NCI-H2107 treated with DMSO at 0.1 percent for 48 hours (cell line): Measurements from ENCODE around the gene EPC1.
"Not testable (repeated sequence)": the region's sequence is repeated elsewhere in the genome, so short reads cannot be mapped to it uniquely, and the experiment has no call there.

ENCODE experiments used
- DNase-seq: peaks from one replicate; lab custom pipeline; 2025; ENCODE audit not compliant: unreplicated experiment; lab: John Stamatoyannopoulos, UW

The EPC1 gene

DNA sequence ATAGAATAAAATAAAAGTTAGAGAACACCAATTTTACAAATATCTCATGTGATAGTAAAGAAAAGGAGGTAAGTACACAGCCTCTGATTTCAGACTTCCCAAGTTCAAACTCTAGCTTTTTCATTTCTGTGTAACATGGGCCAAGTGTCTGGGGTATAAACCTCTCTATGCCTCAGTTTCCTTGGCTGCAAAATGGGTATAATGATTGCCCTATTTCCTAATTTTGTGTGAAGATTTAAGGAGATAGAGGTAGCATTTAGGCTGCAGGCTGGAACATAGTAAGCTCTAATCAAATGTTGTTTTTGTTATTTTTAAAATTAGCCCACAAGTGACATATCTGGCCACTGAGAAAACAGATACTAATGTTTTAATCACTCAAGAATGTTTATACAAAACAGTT lies 26.1 kb upstream of the EPC1 start:
- no peak for DNase-seq

DNA sequence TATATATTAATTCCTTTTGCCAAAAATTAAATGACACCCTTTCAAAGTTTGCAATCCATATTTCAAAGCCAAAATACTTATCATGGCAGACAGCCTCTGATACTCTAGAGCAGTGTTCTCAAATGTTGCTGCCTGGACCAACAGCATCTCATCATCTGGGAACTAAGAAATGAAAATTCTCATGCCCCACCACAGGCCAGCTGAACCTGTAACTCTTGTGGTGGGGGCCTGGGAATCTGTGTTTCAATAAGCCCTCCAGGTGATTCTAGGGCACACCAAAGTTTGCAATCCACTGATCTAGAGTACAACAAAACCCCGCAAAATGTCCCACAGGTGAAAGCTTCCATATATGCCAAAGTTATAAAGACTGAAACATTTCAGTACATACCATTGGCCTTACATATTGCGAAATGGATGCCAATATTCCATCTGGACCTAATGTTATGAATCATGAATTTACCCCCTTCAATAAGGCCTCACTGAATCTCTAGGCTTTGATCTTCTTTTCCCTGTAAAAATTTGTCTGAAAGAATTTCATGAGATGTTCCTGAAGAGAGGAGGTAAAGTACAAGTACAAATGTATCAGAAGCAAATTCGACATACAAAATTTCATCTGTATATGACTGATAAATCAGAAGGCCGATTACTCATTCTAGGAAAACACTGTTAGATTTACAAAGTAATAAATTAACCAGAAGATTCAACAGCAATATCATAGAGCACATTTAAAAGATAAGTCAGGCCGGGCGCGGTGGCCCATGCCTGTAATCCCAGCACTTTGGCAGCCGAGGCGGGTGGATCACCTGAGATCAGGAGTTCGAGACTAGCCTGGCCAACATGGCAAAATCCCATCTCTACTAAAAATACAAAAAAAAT lies 25.3 kb upstream of the EPC1 start:
- no peak for DNase-seq

DNA sequence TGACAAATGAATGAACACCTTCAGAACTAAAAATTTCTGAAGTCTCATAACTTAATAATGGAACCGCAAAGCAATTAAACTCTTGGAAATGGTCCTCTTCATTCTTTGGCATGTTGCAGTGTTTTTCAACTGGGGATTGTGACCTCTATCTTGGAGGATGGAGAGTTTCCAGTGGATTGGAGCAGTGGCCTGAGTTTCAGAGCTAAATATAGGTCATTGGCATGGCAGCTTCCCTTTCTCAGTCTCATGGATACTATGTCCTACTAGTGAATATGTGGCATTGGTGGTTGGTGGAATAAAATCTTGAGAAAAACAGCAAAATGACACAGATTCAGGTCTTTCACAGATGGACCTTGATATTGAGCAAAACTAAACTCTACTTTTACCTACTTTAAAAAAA lies 24.1 kb upstream of the EPC1 start:
- DNase-seq = no peak

DNA sequence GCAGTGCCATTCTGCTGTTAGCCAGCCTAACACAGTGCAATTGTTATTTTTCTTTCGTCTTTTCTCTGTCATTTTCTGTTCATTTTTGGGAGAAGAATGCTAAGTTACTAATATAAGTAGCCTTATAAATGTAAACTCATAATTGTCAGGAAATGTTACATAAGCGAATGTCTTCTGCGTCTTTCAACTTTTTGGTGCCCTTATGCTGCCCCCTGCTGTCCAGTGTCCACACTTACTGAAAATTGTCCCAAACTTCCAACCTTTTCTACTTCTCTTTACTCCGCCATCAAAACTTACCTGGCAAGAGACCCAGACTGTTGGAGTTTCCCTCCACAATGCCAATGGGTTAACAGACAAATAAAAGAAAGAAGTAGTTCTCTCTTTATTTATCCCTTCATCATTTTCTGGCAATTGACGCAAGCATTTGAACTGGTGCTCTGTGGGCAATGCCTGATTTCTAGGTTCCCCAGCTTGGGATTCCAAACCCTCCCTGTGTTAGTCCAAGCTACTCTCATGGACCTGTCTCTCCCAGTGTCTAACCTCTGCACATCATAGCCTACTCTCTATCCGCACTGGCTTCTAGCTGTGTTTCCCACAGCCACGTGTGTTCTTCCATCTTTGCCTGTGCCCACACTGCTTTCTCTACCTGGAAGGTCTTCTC lies 21.0 kb upstream of the EPC1 start:
- no peak for DNase-seq

DNA sequence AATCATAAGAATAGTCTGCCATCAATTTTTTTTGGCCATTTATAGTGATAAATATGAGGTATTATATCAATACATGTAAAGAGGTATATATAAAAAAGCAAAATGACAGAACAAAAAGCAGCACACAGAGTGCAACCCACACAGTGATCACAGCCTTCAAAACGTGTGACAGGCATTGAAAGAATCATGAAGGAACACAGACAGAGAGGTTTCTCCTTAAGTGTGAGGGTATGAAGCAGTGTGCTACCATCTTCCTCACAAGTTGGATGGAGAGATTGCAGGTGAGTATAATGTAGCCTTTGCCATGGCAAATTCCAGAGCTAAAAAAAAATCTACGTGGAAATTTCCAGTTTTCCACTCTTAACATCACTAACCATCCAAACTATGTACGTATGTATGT lies 19.6 kb upstream of the EPC1 start:
- DNase-seq = no peak

DNA sequence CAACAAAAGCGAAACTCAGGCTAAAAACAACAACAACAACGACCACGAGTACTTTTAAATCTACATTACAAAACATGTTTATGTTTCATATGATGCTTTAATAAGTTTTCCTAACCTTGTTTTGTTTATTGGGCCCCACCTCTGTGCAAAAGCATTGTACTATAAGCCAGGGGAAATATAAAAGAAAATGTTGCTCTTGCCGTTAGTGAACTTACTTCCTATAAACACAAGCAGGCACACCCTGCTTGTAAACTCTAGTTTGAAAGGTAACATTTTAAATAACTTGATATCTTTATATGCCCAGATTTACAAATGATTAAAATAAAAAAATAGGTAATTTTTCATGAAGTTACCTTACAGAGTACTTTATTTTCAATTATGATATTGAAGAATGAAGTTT lies 19.2 kb upstream of the EPC1 start:
- DNase-seq = no peak

DNA sequence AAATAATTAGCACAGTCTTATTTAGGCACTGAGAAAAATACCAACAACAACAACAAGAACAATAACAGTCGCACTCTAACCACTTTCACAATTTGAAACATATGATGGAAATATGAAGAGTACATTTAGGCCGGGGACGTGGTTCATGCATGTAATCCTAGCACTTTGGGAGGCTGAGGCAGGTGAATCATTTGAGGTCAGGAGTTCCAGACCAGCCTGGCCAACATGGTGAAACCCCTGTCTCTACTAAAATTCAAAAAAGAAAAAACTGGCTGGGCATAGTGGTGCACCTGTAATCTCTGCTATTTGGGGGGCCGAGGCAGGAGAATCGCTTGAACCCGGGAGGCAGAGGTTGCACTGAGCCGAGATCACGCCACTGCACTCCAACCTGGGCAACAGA lies 18.4 kb upstream of the EPC1 start:
- DNase-seq = not testable (repeated sequence)

DNA sequence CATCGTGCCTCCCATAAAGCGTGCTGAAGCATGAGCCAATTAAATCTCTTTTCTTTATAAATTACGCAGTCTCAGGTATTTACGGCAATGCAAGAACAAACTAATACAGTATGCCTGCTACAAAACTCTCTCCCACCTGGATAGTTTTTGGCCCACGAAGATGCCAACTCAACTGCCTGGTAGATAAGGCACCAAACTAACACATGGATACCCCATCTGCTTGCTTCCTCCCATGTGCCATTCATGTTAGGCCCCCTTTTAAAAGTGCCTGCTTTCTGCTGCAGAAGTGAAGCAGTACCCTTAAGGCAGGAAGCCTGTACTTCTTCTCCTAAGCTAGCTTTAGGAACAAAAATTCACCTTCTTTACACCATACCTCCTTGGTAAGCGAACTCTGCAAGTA lies 15.6 kb upstream of the EPC1 start:
- DNase-seq = no peak

DNA sequence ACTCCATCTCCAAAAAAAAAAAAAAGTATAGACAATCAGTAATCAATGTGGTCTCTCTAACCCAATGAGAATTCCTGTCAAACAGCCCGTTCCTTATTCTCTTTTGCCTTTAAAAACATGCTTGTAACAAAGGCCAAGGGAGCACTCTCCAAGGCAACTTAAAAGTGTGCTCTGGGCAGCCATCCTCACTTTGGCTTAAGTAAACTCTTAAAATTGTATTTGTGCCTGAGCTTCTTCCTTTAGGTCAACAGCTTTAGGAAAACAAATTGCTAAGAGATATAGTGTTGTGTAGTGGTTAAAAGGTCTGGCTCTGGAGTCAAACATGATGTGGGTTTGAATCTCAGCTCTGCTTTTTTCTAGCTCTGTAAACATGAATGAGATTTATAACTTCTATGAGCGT lies 13.9 kb upstream of the EPC1 start:
- DNase-seq = no peak

DNA sequence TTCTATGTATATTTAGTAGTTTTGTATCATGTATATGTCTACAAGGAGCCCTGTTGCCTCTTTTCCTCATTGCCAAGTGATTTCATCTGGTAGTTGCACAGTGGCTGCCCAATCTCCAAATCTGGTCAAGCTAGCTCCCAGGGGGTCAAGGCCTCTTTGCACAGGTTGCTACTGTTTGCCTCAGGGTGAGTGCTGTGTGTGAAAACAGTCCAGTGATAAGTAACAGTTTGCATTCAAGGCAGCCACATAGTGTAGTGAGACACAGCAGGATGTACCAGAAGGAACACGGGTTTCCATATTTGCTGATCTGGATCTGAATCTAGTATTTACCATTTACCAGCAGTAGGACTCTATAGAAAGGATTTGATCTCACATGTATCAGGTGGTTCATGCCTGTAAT lies 13.3 kb upstream of the EPC1 start:
- DNase-seq = no peak

DNA sequence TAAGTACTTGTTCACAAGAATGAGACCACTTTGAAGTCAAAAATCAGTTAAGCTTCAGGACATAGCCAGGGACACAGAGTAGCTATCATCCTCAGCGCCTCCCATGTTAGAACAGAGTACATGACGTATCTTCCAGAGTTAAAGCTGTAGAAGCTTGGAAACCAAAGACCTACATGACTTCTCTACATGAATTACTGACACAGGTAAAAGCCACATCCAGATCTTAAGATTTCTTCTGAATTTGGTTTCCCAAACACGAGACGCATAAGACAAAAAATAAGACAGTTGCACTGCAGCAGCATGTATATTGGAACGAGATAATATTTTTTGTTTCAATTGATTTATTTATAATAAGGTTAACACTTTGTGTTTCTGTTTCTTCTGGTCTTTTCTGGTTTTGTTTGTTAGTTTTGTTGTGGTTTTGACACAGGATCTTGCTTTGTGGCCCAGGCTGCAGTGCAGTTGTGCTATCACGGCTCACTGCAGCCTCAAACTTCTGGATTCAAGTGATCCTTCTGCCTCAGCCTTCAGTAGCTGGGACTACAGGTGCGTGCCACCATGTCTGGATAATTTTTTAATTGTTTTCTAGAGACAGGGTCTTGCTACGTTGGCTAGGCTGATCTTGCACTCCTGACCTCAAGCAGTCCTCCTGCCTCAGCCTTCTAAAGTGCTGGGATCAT lies 10.2 kb upstream of the EPC1 start:
- no peak for DNase-seq

DNA sequence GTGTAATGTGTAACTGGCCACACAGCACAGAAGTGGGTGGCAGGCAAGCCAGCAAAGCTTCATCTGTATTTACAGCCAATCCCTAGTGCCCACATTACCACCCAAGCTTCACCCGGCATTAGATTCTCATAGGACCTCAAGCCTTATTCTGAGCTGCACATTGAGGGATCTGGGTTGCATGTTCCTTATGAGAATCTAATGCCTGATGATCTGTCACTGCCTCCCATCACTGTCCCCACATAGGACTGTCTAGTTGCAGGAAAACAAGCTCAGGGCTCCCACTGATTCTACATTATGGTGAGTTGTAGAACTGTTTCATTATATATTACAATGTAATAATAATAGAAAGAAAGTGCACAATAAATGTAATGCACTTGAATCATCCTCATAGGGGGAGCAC lies 7.7 kb upstream of the EPC1 start:
- not testable (repeated sequence) for DNase-seq

DNA sequence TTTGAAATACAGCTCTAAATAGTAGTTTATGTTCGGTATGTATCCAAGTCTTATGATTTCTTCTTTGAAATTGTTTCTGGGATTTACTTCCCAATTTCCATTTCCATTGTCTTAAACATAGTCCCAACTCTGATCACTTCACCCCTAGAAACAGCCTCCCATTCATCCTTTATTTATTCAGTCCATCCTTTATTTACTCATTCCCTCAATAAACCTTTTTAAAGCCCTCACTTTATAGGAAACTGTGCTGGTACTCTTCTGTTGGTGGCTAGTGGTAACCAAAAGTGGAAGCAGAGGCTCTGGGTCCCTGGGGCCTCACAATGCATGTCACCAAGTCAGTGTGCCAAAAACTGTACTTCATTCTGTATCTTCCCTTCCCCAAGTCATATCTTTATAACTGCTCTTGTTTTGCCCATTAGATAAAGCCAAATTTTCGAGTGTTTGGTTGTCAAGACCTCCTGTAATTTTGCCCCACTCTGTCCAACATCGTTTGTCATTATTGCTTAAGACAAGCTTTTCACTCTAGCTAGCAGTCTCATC lies 3.9 kb upstream of the EPC1 start:
- DNase-seq = no peak

DNA sequence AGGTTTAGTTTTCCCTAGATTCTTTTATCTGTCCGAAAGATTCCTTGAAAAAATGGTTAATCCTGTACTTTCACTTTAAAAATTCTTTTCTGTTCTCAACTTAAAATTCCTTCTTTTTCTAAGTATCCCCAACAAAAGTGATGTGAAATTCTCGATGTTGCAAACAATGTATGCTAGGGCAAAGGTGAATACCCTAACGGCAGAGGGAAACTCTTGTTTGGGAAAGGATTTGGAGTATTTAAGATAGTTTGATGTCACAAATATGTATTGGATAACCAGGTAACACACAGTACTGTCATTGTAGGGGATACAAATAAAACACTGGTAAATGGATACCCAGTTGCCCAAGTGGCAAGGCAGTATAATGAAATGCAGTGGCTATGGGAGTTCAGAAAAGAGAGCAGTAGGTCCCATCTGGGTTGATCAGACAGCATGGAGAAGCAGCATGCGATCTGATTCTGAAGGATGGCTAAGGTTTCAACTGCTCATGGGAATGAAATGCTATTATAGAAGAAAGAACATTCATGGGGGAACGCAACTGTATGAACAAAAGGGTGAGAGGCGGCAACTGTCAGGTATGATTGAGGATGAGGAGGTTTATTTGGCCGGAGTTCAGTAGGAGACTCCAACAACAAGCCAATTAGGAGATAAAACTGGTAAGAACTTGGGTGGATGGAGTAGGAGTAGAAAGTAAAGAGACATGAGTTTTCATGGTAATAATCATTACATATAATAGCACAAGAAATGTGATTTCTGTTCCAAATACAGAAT lies 3.2 kb upstream of the EPC1 start:
- no peak for DNase-seq

DNA sequence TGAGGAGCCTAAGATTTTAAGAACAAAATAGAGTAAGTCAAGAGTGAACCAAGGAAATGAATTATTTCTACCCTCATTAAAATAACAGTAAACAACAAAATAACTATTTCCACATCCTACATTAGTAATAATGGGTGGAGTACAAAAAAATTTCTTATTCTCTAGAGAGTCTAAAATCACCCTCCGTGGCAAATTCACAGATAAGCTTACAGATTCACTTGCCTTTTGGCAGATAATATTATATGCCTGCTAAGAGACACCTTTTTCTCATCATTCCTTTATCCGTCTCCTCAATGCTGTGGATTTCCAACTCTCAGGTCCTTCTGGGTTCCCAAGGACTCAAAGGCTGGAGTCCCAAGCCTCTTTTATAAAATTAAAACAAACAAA lies 2.2 kb upstream of the EPC1 start:
- DNase-seq = no peak

DNA sequence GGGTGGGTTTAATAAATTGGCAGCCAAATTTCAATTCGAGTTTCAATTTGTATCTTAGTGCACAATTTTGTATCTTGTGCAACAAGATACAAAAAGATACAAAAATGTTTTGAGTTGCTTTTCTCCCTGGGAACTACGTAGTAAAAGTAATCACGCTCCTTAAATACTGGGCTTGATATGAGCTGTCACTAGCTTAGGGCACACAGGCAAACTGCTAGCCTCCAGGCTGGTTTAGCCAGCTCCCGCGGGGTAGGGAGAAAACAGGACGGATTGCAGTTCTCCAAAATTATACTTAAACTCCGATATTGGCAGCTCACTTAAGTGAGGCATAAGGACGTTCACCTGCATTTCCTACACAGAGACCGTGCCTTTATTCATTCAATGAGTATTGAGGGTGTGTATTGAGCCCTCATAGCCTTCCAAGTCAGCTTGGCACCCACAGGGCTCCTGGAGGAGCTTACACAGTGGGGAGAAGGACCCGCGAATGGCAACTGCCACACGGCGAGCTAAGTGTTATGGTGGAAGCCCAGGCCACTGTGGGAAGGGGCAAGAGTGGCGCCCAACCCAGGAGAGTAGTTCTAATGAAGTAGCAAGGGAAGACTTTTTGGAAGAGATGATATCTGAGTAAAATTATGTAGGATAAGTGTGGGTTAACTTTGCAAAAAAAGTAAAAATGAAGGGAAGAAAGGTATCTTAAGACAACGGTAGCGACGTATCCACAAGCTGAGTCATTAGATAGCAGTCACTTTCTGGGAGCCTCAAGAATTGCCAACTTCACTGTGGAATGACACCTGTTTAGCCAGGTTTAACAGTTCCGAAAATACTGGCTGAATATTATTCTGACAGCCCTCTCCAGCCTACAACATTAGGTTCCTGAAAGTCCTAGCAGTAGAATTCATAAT lies 1.6 kb upstream of the EPC1 start:
- no peak for DNase-seq

DNA sequence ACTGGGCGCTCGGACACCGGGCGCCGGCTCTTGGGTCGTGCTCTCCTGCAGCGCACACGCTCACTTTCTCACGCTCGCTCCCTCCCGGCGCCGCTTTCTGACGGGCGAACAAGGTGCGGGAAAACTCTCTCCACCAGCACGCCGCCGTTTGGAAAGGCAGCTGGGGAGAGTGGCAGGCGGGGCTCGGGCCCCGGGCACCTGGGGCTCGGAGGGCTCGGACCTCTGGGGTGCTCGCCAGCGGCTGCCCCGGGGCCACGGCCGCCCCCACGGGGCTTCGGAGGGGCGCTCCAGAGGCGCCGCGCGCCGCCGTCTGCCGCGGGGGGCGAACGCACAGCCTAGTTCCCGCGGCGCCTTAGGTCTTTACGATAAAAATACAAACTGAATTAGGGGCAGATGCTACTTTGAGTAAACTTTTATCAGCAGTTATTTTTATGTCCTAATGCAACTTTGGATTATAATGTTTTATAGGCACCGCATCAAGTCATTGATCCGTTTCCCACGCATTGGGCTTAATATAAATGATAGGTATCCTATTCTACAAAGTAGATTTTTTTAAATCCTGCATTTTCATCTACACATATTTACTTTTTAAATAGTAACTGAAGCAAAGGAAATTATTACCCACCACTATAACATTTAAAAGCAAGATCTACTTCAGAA lies 535 bp upstream of the EPC1 start:
- DNase-seq = no peak

DNA sequence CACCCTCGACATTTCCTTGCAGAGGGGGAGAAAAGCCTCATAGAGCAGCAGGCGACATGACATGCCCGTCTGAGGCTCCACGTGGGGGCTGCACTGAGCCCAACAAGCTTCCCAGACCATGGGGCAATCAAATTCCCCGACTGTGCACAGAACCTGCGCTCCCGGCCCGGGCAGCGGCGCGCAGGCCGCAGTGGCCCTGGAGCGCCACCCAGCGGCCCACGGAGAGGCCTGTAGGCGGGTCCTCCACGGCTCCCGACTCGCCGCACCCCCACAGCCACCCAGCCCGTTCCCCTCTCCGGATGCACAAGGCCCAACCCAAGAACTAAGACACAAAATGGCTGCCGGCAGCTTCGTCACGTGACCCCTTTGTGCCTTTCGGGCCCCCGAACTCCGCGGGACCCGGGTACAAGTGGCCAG lies 816 bp downstream of the EPC1 start:
- DNase-seq = peak; percentile 66

DNA sequence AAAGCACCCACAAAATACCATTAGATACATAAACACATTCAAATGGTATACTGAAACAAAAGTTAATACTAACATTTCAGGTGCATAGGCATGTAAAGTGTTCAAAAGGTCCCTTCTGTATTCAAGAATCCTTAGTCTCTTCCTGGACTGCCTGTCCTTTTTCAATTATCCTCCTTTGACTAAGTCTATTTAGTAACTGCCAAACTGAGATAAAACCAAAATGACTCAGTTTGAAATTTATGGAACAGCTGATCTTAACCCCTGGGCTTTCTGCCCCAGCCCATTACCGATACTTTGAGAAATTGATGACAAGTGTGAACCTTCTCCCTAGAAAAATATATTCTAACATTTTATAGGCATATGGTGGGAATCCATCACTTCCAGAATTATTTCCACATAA lies 5.4 kb downstream of the EPC1 start:
- no peak for DNase-seq
